ENCODE measurements around the gene SNRNP200.

The SNRNP200 gene

GRCh38 chr2:96305091-96305978, at the start of gene SNRNP200:
TSS of gene SNRNP200 (minus strand) at chr2:96305546. CDS start at chr2:96305437, 109 bp downstream.
- peak; percentile 95 for DNase-seq

- DNase-seq, result no peak
These were observed 49.1 kb upstream of the SNRNP200 start for GRCh38 chr2:96354492-96354891.

- DNase-seq, result no peak
These were observed 48.3 kb upstream of the SNRNP200 start for GRCh38 chr2:96353606-96354101.

- DNase-seq, result no peak
These were observed 47.8 kb upstream of the SNRNP200 start for GRCh38 chr2:96353032-96353561.

GRCh38 chr2:96347395-96347794, 42.0 kb upstream of the SNRNP200 start:
- no peak for DNase-seq

GRCh38 chr2:96345868-96346462, 40.6 kb upstream of the SNRNP200 start:
- DNase-seq, result no peak

GRCh38 chr2:96345438-96345837, 40.1 kb upstream of the SNRNP200 start:
- DNase-seq, result no peak

GRCh38 chr2:96344011-96344410, 38.7 kb upstream of the SNRNP200 start:
- no peak for DNase-seq

GRCh38 chr2:96342085-96342484, 36.7 kb upstream of the SNRNP200 start:
- DNase-seq, result no peak

- no peak for DNase-seq
These were observed 36.3 kb upstream of the SNRNP200 start for GRCh38 chr2:96341641-96342040.

GRCh38 chr2:96340493-96341414, 35.4 kb upstream of the SNRNP200 start:
- no peak for DNase-seq

- DNase-seq, result no peak
These were observed 31.5 kb upstream of the SNRNP200 start for GRCh38 chr2:96336873-96337272.

- DNase-seq, result no peak
These were observed 30.9 kb upstream of the SNRNP200 start for GRCh38 chr2:96336104-96336775.

GRCh38 chr2:96333708-96334107, 28.4 kb upstream of the SNRNP200 start:
- DNase-seq, result no peak

GRCh38 chr2:96330407-96330806, 25.1 kb upstream of the SNRNP200 start:
- DNase-seq, result no peak

GRCh38 chr2:96329874-96330273, 24.5 kb upstream of the SNRNP200 start:
- DNase-seq, result no peak

- no peak for DNase-seq
These were observed 24.1 kb upstream of the SNRNP200 start for GRCh38 chr2:96329456-96329855.

GRCh38 chr2:96326990-96327820, 21.9 kb upstream of the SNRNP200 start:
- no peak for DNase-seq

GRCh38 chr2:96326564-96326963, 21.2 kb upstream of the SNRNP200 start:
- DNase-seq, result no peak

- peak; percentile 78 for DNase-seq
These were observed 20.5 kb upstream of the SNRNP200 start for GRCh38 chr2:96325884-96326255.
